RWPE2 (cell line): ENCODE measurements around the gene SNRK.
A peak's percentile ranks its signal among the peaks of the same experiment; 100 is the strongest.

ENCODE experiments used
- ATAC-seq: fragments of 200-7000 bp; cut with Tn5 transposase; 3 replicates; pipeline ENCODE4 v1.9.1; 2021; ENCODE audit warnings: low read depth
- DNase-seq: peaks from one replicate; pipeline ENCODE4 v3.0.0-alpha.2; 2020; ENCODE audit warnings: low spot score
- H3K27ac ChIP-seq: fragments of 450-650 bp; 2 replicates; pipeline ENCODE4 v1.5.1; 2017; ENCODE audit warnings: mild to moderate bottlenecking; ENCODE audit not compliant: poor library complexity, severe bottlenecking
- H3K27me3 ChIP-seq: fragments of 250-450 bp; sonication (Bioruptor Pico); 2 replicates; pipeline ENCODE4 v1.5.1; 2021; ENCODE audit warnings: mild to moderate bottlenecking, moderate library complexity; ENCODE audit not compliant: insufficient read depth, poor library complexity, severe bottlenecking
- H3K36me3 ChIP-seq: fragments of 250-450 bp; sonication (Bioruptor Pico); 2 replicates; pipeline ENCODE4 v1.5.1; 2020; ENCODE audit warnings: low read depth, mild to moderate bottlenecking, moderate library complexity
- H3K4me1 ChIP-seq: fragments of 250-450 bp; sonication (Bioruptor Pico); 2 replicates; pipeline ENCODE4 v1.5.1; 2021; ENCODE audit warnings: mild to moderate bottlenecking, moderate library complexity; ENCODE audit not compliant: insufficient read depth, poor library complexity, severe bottlenecking
- H3K4me3 ChIP-seq: fragments of 250-450 bp; sonication (Bioruptor Pico); 2 replicates; pipeline ENCODE4 v1.5.1; 2021; ENCODE audit warnings: mild to moderate bottlenecking, moderate library complexity; ENCODE audit not compliant: severe bottlenecking
- H3K9me3 ChIP-seq: fragments of 250-450 bp; sonication (Bioruptor Pico); 2 replicates; pipeline ENCODE4 v1.5.1; 2021; ENCODE audit warnings: mild to moderate bottlenecking, moderate library complexity; ENCODE audit not compliant: severe bottlenecking
- CTCF ChIP-seq: fragments of 450-650 bp; IDR thresholded peaks from one replicate; pipeline ENCODE4 v1.5.1; 2017; ENCODE audit warnings: mild to moderate bottlenecking, moderate library complexity; ENCODE audit not compliant: poor library complexity, severe bottlenecking

SNRK gene

DNA sequence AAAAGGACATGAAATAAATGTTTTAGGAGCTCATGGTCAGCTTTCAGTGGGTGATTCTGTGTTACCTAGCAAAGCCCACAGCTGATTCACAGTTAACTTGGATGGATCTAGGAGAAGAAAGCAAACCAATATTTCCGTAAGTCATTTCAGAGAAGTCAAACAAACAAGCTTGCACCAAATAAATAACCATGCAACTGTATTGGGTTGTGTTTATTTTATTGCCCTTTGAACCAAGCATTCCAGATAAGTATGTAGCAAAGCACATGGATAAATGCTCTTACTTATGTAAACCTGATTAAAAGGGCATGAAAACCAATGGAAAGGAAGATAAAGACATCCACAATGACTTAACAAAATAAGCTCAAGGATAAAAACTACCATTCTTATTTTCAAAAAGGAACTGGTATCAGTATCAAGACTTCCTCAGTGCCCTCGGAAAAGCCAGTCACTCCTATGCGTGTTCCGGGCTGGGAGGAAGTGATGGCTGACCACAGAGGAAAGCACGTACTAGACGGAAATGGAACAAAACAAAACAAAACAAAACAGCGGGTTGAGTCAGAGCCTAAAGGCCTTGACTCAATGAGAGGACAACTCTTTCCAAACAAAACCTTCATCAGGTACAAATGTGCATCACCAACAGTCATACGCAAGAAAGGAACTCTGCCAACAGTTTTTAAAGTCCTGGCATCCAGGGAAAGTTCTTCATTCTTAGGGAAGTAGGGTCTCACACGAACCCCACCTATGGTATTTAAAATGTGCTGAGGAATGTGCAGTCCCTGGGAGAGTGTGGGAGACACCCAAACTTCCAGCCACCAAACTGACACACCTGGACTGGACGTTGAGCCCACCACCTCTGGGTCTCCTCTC, 103.3 kb downstream of the SNRK start:
- DNase-seq (no peak), ATAC-seq (peak; percentile 96)
- Histone ChIP-seq H3K4me1 (peaks cover 13% of the 10 kb centered on the region), H3K9me3 (peaks cover 2% of the 10 kb centered on the region), H3K36me3 (no peaks in the 10 kb centered on the region), H3K27me3 (no peaks in the 10 kb centered on the region), H3K27ac (peak overlapping the region; percentile 54), H3K4me3 (no peak overlapping the region)
- TF ChIP-seq CTCF: no peak

- Histone ChIP-seq H3K4me3 (no peak overlapping the region), H3K9me3 (no peaks in the 10 kb centered on the region), H3K27me3 (no peaks in the 10 kb centered on the region), H3K27ac (peak overlapping the region; percentile 54), H3K4me1 (peaks cover 13% of the 10 kb centered on the region), H3K36me3 (no peaks in the 10 kb centered on the region)
- no peak for TF ChIP-seq CTCF
- no peak for DNase-seq
- peak; percentile 30 for ATAC-seq
These were observed 103.9 kb downstream of the SNRK start for GRCh38 chr3:43390255-43390588.

- no peak for TF ChIP-seq CTCF
- DNase-seq: no peak
- Histone ChIP-seq H3K27me3 (no peaks in the 10 kb centered on the region), H3K4me1 (peaks cover 13% of the 10 kb centered on the region), H3K4me3 (no peak overlapping the region), H3K36me3 (no peaks in the 10 kb centered on the region), H3K9me3 (no peaks in the 10 kb centered on the region), H3K27ac (no peak overlapping the region)
- no peak for ATAC-seq
These were observed 105.3 kb downstream of the SNRK start for GRCh38 chr3:43391621-43392020.

DNA sequence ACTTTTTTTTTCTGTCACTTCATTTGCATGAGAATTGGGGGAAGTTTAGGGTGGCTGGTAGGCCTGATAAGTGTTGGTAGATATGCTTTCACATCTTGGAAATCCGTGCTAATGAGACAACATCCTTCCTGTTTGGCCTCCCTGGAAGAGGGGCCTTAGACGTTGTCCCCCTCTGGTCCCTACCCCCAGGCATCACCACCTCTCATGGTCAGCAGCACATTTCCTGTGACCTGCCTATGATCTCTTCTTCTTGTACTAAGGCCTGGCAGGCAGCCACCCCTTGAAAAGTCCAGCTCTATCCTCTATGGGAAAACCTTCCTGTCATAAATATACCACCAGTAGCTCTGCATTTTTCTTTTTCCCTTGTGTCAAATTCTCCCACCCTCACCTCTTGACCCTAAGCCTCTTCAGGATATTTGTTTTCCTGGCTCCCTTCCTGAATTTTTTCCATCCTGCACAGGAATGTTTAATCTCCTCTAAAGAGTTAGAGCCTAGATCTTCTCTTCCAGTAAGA, 107.8 kb downstream of the SNRK start:
- TF ChIP-seq CTCF: no peak
- no peaks in the 10 kb centered on the region for H3K9me3 ChIP-seq
- DNase-seq (no peak), ATAC-seq (no peak)
- H3K4me1 ChIP-seq: peaks cover 13% of the 10 kb centered on the region
- no peaks in the 10 kb centered on the region for H3K36me3 ChIP-seq
- H3K4me3 ChIP-seq: no peak overlapping the region
- H3K27ac ChIP-seq: no peak overlapping the region
- no peaks in the 10 kb centered on the region for H3K27me3 ChIP-seq

GRCh38 chr3:43399034-43399433, 112.7 kb downstream of the SNRK start:
- Histone ChIP-seq H3K36me3 (no peaks in the 10 kb centered on the region), H3K4me3 (no peak overlapping the region), H3K4me1 (no peaks in the 10 kb centered on the region), H3K27me3 (no peaks in the 10 kb centered on the region), H3K9me3 (no peaks in the 10 kb centered on the region), H3K27ac (no peak overlapping the region)
- DNase-seq: no peak
- no peak for TF ChIP-seq CTCF
- ATAC-seq: no peak
